Endothelial cell of umbilical vein (primary cell): ENCODE results near the gene FA2H. TPM values are rescaled to one million over a fixed set of nuclear protein-coding genes. Genes with fewer than 3 reads are reported as not detected.

Source experiments
- BruUV-seq: library from RNA; stranded (reverse); fragments of 400-500 nt; replicated peaks from 2 replicates; lab custom pipeline; 2021; lab: Mats Ljungman, UMichigan
- CTCF ChIA-PET: fragments of 300-600, 350-600 bp; sonication (Branson Sonifier 250); formaldehyde crosslinking; loops from one replicate; lab custom pipeline; 2021; ENCODE audit warnings: antibody characterized with exemption, inconsistent platforms; lab: Charles Lee
- POLR2A ChIA-PET: fragments of 300-600, 350-600 bp; sonication (Branson Sonifier 250); formaldehyde crosslinking; loops from one replicate; lab custom pipeline; 2021; ENCODE audit warnings: antibody characterized with exemption, inconsistent platforms; lab: Charles Lee
- DNase-seq: peaks from one replicate; pipeline ENCODE4 v3.0.0-alpha.2; 2011; ENCODE audit warnings: low read depth, low spot score
- FAIRE-seq: peaks from 2 replicates; lab custom pipeline; 2011; peaks lifted over from hg19 to GRCh38; lab: Jason Lieb, UNC
- H2AFZ ChIP-seq: 2 replicates; pipeline ENCODE4 v1.6.0; 2012; ENCODE audit warnings: low read depth, low read length, control low read depth, inconsistent platforms
- H3K27ac ChIP-seq: 2 replicates; pipeline ENCODE4 v1.5.1; 2011; ENCODE audit warnings: low read depth, mild to moderate bottlenecking, control low read depth, low read length, moderate library complexity; ENCODE audit not compliant: insufficient read depth
- H3K27me3 ChIP-seq, 2 experiments: 2 replicates each; pipeline versions ENCODE4 v1.6.0 to v1.6.1; 2011; ENCODE audit warnings: low read length in 2 of 2, mixed read lengths in 1 of 2; ENCODE audit not compliant: control insufficient read depth in 2 of 2, insufficient read depth in 2 of 2
- H3K36me3 ChIP-seq, 2 experiments: 2 replicates in 1 of 2; 3 replicates in 1 of 2; pipeline ENCODE4 v1.5.1; 2011; ENCODE audit warnings: low read length in 2 of 2, mild to moderate bottlenecking in 1 of 2, moderate library complexity in 1 of 2; ENCODE audit not compliant: control insufficient read depth in 2 of 2, insufficient read depth in 2 of 2; ENCODE audit errors: extremely low read depth in 1 of 2
- H3K4me1 ChIP-seq: 3 replicates; pipeline ENCODE4 v1.5.1; 2011; ENCODE audit warnings: mild to moderate bottlenecking, low read length; ENCODE audit not compliant: control insufficient read depth, insufficient read depth; ENCODE audit errors: extremely low read depth
- H3K4me2 ChIP-seq: 2 replicates; pipeline ENCODE4 v1.6.1; 2011; ENCODE audit warnings: low read length, control low read depth, mixed read lengths; ENCODE audit not compliant: insufficient read depth
- H3K4me3 ChIP-seq, 3 experiments: fragments of 200-600 bp in 1 of 3; sonication (generic), shearing (Covaris generic) in 1 of 3; replicated peaks in 1 of 3; 2 replicates each; pipeline ENCODE4 v1.5.1; 2011 to 2016; ENCODE audit warnings: control low read depth in 3 of 3, low read length in 3 of 3, mild to moderate bottlenecking in 2 of 3, inconsistent platforms in 1 of 3, low read depth in 1 of 3, moderate library complexity in 1 of 3; ENCODE audit not compliant: insufficient read depth in 1 of 3
- H3K79me2 ChIP-seq: 2 replicates; pipeline ENCODE4 v1.6.0; 2012; ENCODE audit warnings: low read length, inconsistent platforms; ENCODE audit not compliant: control insufficient read depth, insufficient read depth
- H3K9ac ChIP-seq: replicated peaks from 2 replicates; pipeline ENCODE3; 2011; ENCODE audit warnings: low read length, control low read depth; ENCODE audit not compliant: insufficient read depth; ENCODE audit errors: extremely low read depth
- H3K9me1 ChIP-seq: replicated peaks from 3 replicates; pipeline ENCODE4 v1.6.0; 2011; ENCODE audit warnings: mild to moderate bottlenecking, low read length; ENCODE audit not compliant: control insufficient read depth, insufficient read depth; ENCODE audit errors: extremely low read depth
- H3K9me3 ChIP-seq: replicated peaks from 2 replicates; pipeline ENCODE4 v1.5.1; 2012; ENCODE audit warnings: low read length, inconsistent platforms; ENCODE audit not compliant: control insufficient read depth, insufficient read depth
- H4K20me1 ChIP-seq: replicated peaks from 2 replicates; pipeline ENCODE3; 2011; ENCODE audit warnings: mild to moderate bottlenecking, low read length; ENCODE audit not compliant: control insufficient read depth, insufficient read depth; ENCODE audit errors: extremely low read depth
- CTCF ChIP-seq, 2 donors: IDR thresholded peaks; 1 replicate in 1 of 2; 2 replicates in 1 of 2; pipeline ENCODE4 v1.5.1; 2011; ENCODE audit warnings: low read length in 2 of 2, mild to moderate bottlenecking in 2 of 2, moderate library complexity in 2 of 2, control low read depth in 1 of 2, inconsistent platforms in 1 of 2, low read depth in 1 of 2; ENCODE audit not compliant: insufficient read depth in 1 of 2; ENCODE audit errors: extremely low read depth in 1 of 2
- EZH2 ChIP-seq: IDR thresholded peaks from 2 replicates; pipeline ENCODE4 v1.6.1; 2012; ENCODE audit warnings: borderline replicate concordance, low read depth, mild to moderate bottlenecking, moderate library complexity, low read length, inconsistent platforms; ENCODE audit not compliant: severe bottlenecking
- FOS ChIP-seq: IDR thresholded peaks from 2 replicates; pipeline ENCODE4 v1.6.1; 2011; ENCODE audit warnings: mild to moderate bottlenecking, low read length, moderate library complexity, borderline replicate concordance; ENCODE audit not compliant: insufficient read depth
- GATA2 ChIP-seq: IDR thresholded peaks from 2 replicates; pipeline ENCODE4 v1.7.0; 2011; ENCODE audit warnings: low read depth, mild to moderate bottlenecking, moderate library complexity, mixed read lengths, low read length; ENCODE audit not compliant: insufficient read length, insufficient read depth
- JUN ChIP-seq: IDR thresholded peaks from 2 replicates; pipeline ENCODE4 v1.6.1; 2011; ENCODE audit warnings: borderline replicate concordance, low read depth; ENCODE audit not compliant: insufficient read length, insufficient read depth
- MAX ChIP-seq: IDR thresholded peaks from 2 replicates; pipeline ENCODE4 v1.6.1; 2011; ENCODE audit not compliant: insufficient read depth, insufficient read length
- MYC ChIP-seq: IDR thresholded peaks from one replicate; pipeline ENCODE4 v1.6.1; 2011; ENCODE audit warnings: mild to moderate bottlenecking, low read depth, low read length
- POLR2A ChIP-seq: IDR thresholded peaks from 2 replicates; pipeline ENCODE4 v1.6.1; 2012; ENCODE audit warnings: low read depth, mild to moderate bottlenecking, control low read depth, low read length
- POLR2AphosphoS5 ChIP-seq: IDR thresholded peaks from 2 replicates; pipeline ENCODE4 v1.6.1; 2012; ENCODE audit warnings: low read depth, mild to moderate bottlenecking, control low read depth, low read length, moderate library complexity; ENCODE audit not compliant: insufficient read depth
- dilution Hi-C: fragments of 300-500 bp; cut with MboI; formaldehyde crosslinking; loops from one replicate; pipeline ENCODE4 v1.15.0; 2019; ENCODE audit warnings: low sequenced_read_pairs; ENCODE audit not compliant: extremely low pct_ligation_motif_present
- intact Hi-C: fragments of 100-400 bp; cut with micrococcal nuclease; formaldehyde crosslinking; loops from one replicate; pipeline ENCODE4 v1.10.0; 2022
- polyA plus RNA-seq, 4 experiments: library from polyadenylated mRNA; depleted of rRNA in 3 of 4; stranded (reverse) in 3 of 4; unstranded in 1 of 4; fragments of >200 nt; gene quantifications; 2 replicates each; pipeline versions ENCODE4 v1.2.1 to v1.2.3, GENCODE V29; 2011 to 2012; ENCODE audit warnings: missing spikeins in 1 of 4
- total RNA-seq: library from RNA; stranded (reverse); gene quantifications from 2 replicates; pipeline ENCODE4 v1.2.3, GENCODE V29; 2021

FA2H gene
- total and polyA plus RNA-seq, 2 donors (not counting 3 experiments of a cell fraction or from before 2014, with no cell fraction given): not detected

DNA sequence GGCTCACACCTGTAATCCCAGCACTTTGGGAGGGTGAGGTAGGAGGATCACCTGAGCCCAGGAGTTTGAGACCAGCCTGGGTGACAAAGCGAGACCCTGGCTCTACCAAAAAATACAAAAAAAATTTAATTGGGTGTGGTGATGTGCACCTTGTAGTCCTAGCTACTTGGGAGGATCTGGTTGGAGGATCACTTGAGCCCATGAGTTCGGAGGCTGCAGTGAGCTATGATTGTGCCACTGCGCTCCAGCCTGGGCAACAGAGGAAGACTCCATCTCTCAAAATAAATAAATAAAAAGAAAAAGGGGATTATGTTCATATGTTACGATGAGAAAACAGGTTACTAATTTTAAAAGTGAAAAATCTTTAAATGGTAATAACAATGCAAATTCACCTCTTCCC lies 75.0 kb downstream of the FA2H start:
- peak overlapping the region; percentile 83 for H3K4me2 ChIP-seq
- H4K20me1 ChIP-seq: no peaks in the 10 kb centered on the region
- peaks cover 23% of the 10 kb centered on the region for H3K4me1 ChIP-seq
- H3K27me3 ChIP-seq: no peaks in the 10 kb centered on the region
- ChIA-PET POLR2A (interaction anchor here (1.2 kb wide), 1 partner anchor 32 kb away, joined by 3 read pairs; no protein-coding TSS in a partner anchor), CTCF (interaction anchor here (0.5 to 4.6 kb wide), 6 partner anchors 8 to 280 kb away, joined by 3 to 41 read pairs (median 4); no protein-coding TSS in a partner anchor)
- H3K9me1 ChIP-seq: no peaks in the 10 kb centered on the region
- no peak overlapping the region for H2AFZ ChIP-seq
- no peak overlapping the region for H3K27ac ChIP-seq
- dilution Hi-C loops: no loop called here
- peaks cover 33% of the 10 kb centered on the region for H3K79me2 ChIP-seq
- TF ChIP-seq EZH2 (no peak), MYC (no peak), FOS (no peak), JUN (no peak), CTCF (IDR thresholded peaks at IDR 0.05; ENCODE audit: extremely low read depth in 1 of 2, insufficient read depth in 1 of 2, low read depth in 1 of 2, low read length in 2 of 2) (no peak), GATA2 (no peak), MAX (no peak), POLR2AphosphoS5 (no peak), POLR2A (no peak)
- no peak for DNase-seq
- BruUV-seq: TSS peak; percentile 23
- peaks cover 0 to 4% of the 10 kb centered on the region in 2 experiments for H3K36me3 ChIP-seq
- H3K4me3 ChIP-seq: peak overlapping the region; percentile 59 to 85 (median 82)
- no peaks in the 10 kb centered on the region for H3K9me3 ChIP-seq
- intact Hi-C loops: loop anchor here (2.0 to 10.0 kb wide), 3 partner anchors 33 to 285 kb away; partner anchors contain the start of genes RFWD3 and WDR59
- no peak for FAIRE-seq
- peak overlapping the region; percentile 74 for H3K9ac ChIP-seq
